ENCODE results near the gene ARHGAP15. TPM values are rescaled to one million over a fixed set of nuclear protein-coding genes. Genes with fewer than 3 reads are reported as not detected.

Gene ARHGAP15
- total RNA-seq, 4 donors from 2014 or later, result 7.9 to 32.5 (median 20.7) TPM

DNA sequence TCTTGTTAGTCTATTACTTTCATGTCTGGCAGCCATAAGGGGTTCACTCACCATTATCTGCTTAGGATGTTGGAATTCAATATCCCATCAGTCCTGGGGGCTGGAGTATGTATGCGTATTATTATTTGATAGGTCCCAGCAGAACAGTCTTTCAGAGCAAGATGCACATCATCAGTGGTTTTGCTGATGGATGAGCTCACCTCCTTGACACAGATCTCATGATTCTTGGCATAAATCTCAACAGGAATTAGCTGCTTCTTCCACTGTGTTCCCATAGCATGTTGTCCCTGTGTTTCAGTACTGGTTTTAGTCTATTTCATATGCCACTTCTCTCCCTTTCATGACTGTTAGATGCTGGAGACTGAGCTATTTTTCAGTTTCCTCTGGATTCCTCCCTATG is 442.5 kb downstream of the ARHGAP15 start:
- TF ChIP-seq, protein P1, sequence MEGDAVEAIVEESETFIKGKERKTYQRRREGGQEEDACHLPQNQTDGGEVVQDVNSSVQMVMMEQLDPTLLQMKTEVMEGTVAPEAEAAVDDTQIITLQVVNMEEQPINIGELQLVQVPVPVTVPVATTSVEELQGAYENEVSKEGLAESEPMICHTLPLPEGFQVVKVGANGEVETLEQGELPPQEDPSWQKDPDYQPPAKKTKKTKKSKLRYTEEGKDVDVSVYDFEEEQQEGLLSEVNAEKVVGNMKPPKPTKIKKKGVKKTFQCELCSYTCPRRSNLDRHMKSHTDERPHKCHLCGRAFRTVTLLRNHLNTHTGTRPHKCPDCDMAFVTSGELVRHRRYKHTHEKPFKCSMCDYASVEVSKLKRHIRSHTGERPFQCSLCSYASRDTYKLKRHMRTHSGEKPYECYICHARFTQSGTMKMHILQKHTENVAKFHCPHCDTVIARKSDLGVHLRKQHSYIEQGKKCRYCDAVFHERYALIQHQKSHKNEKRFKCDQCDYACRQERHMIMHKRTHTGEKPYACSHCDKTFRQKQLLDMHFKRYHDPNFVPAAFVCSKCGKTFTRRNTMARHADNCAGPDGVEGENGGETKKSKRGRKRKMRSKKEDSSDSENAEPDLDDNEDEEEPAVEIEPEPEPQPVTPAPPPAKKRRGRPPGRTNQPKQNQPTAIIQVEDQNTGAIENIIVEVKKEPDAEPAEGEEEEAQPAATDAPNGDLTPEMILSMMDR (IDR thresholded peaks at IDR 0.05; ENCODE audit: low read depth), result no peak

DNA sequence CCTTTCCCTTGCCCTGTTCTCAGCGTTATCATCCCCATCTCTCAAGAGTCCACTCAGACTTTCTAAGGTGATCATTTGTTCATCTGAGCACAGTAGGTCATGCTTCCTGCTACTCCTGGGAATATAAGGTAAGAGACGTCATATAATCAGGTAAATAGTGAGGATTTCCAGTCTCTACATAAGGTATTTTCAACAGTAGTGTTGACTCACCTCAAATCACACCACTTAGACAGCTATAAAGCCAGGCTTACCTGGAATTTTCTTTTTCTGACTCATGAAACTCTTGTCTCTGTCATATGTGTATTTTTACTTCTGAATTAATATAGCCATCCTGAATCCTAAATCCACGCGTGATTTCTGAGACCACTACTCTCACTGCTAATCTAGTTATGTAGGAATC is 443.2 kb downstream of the ARHGAP15 start:
- TF ChIP-seq, protein P1 (IDR thresholded peaks at IDR 0.05; ENCODE audit: low read depth), result no peak

DNA sequence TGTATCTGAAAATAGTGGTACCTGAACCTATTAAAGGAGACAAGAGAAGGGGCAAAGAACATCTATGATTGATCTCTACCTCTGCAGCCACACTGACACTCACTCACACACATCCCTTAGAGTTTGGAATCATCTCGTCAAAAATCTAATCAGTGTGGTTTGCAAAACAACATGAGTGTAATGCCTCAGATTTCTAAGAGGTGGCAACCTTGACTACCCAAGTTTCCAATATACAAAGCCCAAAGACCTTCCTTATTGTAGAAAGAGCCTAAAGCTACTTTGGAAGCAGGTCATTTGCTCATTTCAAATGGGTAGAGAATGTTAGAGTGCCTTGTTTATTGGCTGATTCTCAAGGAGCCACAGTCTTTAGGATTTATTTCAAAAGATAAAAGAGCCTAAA is 444.9 kb downstream of the ARHGAP15 start:
- TF ChIP-seq, protein P1 (IDR thresholded peaks at IDR 0.05; ENCODE audit: low read depth), result no peak

DNA sequence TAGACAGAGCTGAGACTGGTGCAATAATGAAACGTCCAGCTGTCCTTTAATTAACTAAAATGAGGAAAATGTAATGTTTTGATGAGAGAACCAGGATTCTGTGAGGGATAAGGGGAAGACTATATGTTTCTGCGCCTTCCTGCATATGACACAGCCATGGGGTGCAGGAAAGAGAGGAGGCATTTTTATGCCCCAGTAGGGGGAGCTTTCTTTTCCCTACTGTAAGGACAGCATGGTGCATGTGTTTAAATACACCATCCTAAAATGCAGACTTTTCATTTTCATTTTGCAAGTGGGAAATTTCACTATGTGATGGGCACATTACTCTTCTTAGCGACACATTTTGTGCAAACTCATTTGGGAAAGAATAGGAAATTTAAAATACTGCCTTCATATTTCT is 446.1 kb downstream of the ARHGAP15 start:
- TF ChIP-seq, protein P1 (IDR thresholded peaks at IDR 0.05; ENCODE audit: low read depth), result no peak

DNA sequence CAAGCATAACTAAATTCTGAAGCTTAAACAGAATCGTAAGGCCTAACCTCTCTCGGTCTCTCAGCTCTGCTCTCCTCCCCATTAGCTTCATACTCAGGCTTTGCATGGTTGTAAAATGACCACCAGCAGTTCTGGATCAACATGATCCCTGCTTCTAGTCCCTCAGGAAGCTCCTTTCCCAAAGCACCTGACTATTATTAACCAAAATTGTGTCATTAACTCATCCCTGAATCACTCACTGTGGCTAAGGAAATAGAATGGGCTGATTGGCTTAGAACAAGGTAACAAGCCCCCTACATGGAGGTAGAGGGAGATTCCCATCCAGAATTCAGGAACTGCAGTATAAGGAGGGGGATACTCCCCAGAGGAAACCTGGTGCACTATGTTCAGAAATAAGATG is 448.3 kb downstream of the ARHGAP15 start:
- TF ChIP-seq, protein P1 (IDR thresholded peaks at IDR 0.05; ENCODE audit: low read depth), result no peak

DNA sequence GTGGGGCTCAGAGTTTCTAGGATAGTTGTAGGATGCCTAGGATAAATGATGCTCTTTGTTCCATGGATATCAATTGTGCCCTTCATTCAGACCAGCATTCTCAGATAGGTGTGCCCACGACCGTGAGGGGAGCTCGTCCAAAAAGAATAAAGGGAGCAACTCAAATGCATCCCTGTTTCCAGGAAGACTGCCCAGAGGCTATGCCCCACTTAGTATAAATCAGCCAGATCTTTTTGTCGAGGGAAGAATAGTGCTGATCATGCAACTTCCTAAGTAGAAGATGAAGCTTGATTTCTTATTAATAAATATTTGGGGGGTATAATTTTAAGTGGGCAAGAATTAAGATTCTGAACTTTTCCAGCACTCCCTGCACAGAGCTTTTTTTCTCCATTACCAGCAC is 450.2 kb downstream of the ARHGAP15 start:
- TF ChIP-seq, protein P1 (IDR thresholded peaks at IDR 0.05; ENCODE audit: low read depth), result no peak

DNA sequence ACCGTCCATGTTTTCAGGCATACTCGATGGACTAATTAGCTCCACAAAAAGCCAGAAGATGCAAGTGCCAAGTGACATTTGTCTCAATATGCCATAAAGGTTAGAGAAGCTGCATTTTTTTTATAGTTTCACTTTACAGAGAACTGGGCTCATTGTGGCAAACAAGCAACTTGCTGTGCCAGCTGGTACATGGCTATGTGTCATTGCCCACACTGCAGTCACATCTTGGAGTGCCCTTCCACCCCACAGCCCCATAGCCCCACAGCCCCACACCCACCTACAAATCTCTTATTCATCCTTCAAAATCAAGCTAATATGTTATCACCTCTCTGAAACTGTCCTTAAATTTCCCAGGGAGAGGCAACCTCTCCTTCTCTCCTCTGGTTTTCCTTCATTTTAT is 451.9 kb downstream of the ARHGAP15 start:
- TF ChIP-seq, protein P1 (IDR thresholded peaks at IDR 0.05; ENCODE audit: low read depth), result no peak
